A673 (cell line): ENCODE measurements around the gene BBS2. TPM values are rescaled to one million over a fixed set of nuclear protein-coding genes. Genes with fewer than 3 reads are reported as not detected.

Source experiments
- BruUV-seq: library from RNA; stranded (reverse); fragments of 400-500 nt; replicated peaks from 2 replicates; lab custom pipeline; 2021; lab: Mats Ljungman, UMichigan
- CTCF ChIA-PET: fragments of 300-600 bp; sonication (Branson Sonifier 250); formaldehyde crosslinking; loops from one replicate; lab custom pipeline; 2022; ENCODE audit warnings: antibody characterized with exemption; lab: Charles Lee
- POLR2A ChIA-PET: fragments of 300-600 bp; sonication (Branson Sonifier 250); formaldehyde crosslinking; loops from one replicate; lab custom pipeline; 2022; ENCODE audit warnings: antibody characterized with exemption; ENCODE audit not compliant: low non-redundant PET; lab: Charles Lee
- DNase-seq: peaks from one replicate; pipeline ENCODE4 v3.0.0-alpha.2; 2015; ENCODE audit warnings: low spot score
- H3K27ac ChIP-seq: fragments of 200-600 bp; sonication (generic); 2 replicates; pipeline ENCODE4 v1.5.1; 2016; ENCODE audit warnings: mixed run types, low read depth, mild to moderate bottlenecking, mixed read lengths, antibody characterized with exemption, low read length; ENCODE audit not compliant: poor library complexity, severe bottlenecking
- H3K27me3 ChIP-seq: fragments of 200-600 bp; sonication (generic); replicated peaks from 2 replicates; pipeline ENCODE4 v1.6.1; 2017; ENCODE audit warnings: mixed run types, low read depth, mild to moderate bottlenecking, mixed read lengths, antibody characterized with exemption, low read length; ENCODE audit not compliant: insufficient read depth, poor library complexity
- H3K36me3 ChIP-seq: fragments of 200-600 bp; sonication (generic); 2 replicates; pipeline ENCODE4 v1.6.1; 2016; ENCODE audit warnings: mixed run types, mild to moderate bottlenecking, mixed read lengths, antibody characterized with exemption, low read length; ENCODE audit not compliant: insufficient read depth, poor library complexity, severe bottlenecking
- H3K4me1 ChIP-seq: fragments of 200-600 bp; sonication (generic); 2 replicates; pipeline ENCODE4 v1.6.1; 2017; ENCODE audit warnings: mixed run types, mild to moderate bottlenecking, mixed read lengths, antibody characterized with exemption, low read length; ENCODE audit not compliant: insufficient read depth, poor library complexity, severe bottlenecking
- H3K4me3 ChIP-seq: fragments of 200-600 bp; sonication (generic); 2 replicates; pipeline ENCODE4 v1.5.1; 2016; ENCODE audit warnings: low read depth, mixed run types, mild to moderate bottlenecking, mixed read lengths, low read length; ENCODE audit not compliant: poor library complexity, severe bottlenecking
- H3K9me3 ChIP-seq: fragments of 200-600 bp; sonication (generic); 2 replicates; pipeline ENCODE4 v1.6.1; 2016; ENCODE audit warnings: mixed run types, low read depth, mild to moderate bottlenecking, mixed read lengths, antibody characterized with exemption, low read length; ENCODE audit not compliant: poor library complexity, severe bottlenecking
- CTCF ChIP-seq: fragments of 300-800, 200-600 bp; sonication (generic); conservative IDR thresholded peaks from 2 replicates; pipeline ENCODE4 v1.5.1; 2017; ENCODE audit warnings: low read depth, mild to moderate bottlenecking, antibody characterized with exemption, low read length, moderate library complexity, mixed read lengths
- EZH2 ChIP-seq: fragments of 200-600 bp; sonication (generic); IDR thresholded peaks from 2 replicates; pipeline ENCODE4 v1.6.1; 2017; ENCODE audit warnings: borderline replicate concordance, low read depth, mild to moderate bottlenecking, mixed read lengths, antibody characterized with exemption, low read length; ENCODE audit not compliant: poor library complexity, severe bottlenecking
- intact Hi-C: fragments of 100-400 bp; cut with micrococcal nuclease; formaldehyde crosslinking; loops from one replicate; pipeline ENCODE4 v1.10.0; 2022; ENCODE audit not compliant: unreplicated experiment
- total RNA-seq: library from RNA; stranded (reverse); gene quantifications from 2 replicates; pipeline ENCODE4 v1.2.3, GENCODE V29; 2021

BBS2 gene
- total RNA-seq, 1 experiment from 2014 or later = 22.1 TPM

DNA sequence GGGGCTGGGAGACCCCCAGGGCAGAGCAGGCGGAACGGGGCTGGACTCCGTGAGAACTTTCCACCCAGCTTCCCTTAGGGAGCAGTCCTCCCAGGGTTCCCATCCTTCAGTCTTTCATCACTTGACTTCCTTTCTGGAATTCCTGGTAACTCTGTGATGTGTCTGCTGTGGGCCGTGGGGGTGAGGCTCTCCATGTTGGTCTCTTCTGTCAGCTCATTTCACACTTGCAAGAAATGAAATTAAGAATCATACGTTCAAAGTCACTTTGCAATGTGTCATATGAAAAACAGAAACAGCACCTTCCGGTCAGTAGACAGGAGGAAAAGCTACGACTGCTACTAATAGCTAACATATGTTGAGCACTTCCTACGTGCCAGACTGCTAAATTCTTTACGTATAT, 5.4 kb upstream of the BBS2 start:
- no peak for DNase-seq
- BruUV-seq = no TSS peak
- Histone ChIP-seq H3K4me3 (no peak overlapping the region), H3K27ac (no peak overlapping the region), H3K9me3 (no peaks in the 10 kb centered on the region), H3K36me3 (no peaks in the 10 kb centered on the region), H3K27me3 (no peaks in the 10 kb centered on the region), H3K4me1 (peaks cover 3% of the 10 kb centered on the region)
- ChIA-PET CTCF (no interaction called here), POLR2A (no interaction called here)
- TF ChIP-seq CTCF (no peak), EZH2 (no peak)
- intact Hi-C loops = no loop called here

GRCh38 chr16:56520251-56520577, 390 bp upstream of the BBS2 start:
- DNase-seq = no peak
- TF ChIP-seq CTCF (no peak), EZH2 (no peak)
- H3K27me3 ChIP-seq = no peaks in the 10 kb centered on the region
- CTCF ChIA-PET = no interaction called here
- H3K27ac ChIP-seq = peak overlapping the region; percentile 79
- intact Hi-C loops = no loop called here
- no TSS peak for BruUV-seq
- H3K9me3 ChIP-seq = no peaks in the 10 kb centered on the region
- peaks cover 3% of the 10 kb centered on the region for H3K4me1 ChIP-seq
- peak overlapping the region; percentile 91 for H3K4me3 ChIP-seq
- H3K36me3 ChIP-seq = no peaks in the 10 kb centered on the region
- POLR2A ChIA-PET = no interaction called here

DNA sequence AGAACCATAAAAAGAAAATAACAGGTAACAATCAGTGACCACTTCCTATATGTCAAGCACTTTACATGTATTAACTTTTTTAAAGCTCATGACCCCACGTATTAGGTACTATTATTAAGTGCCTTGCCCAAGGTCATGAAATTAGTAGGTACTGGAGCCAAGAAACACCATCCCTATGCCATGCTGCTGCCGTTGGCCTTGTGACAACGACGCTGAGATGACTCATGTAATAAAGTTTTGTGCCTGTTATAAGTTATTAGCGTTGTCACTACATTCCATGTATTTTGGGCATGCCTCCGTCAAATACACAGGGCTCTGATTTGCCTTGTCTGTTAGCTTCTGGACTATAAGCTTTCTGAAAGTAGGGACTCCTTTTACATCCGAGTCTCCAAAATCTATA, 1.4 kb downstream of the BBS2 start:
- no peak overlapping the region for H3K27ac ChIP-seq
- ChIA-PET POLR2A (interaction anchor here (0.6 kb wide), 1 partner anchor 203 kb away, joined by 4 read pairs; no protein-coding TSS in a partner anchor), CTCF (no interaction called here)
- H3K4me1 ChIP-seq = peaks cover 3% of the 10 kb centered on the region
- TF ChIP-seq EZH2 (no peak), CTCF (no peak)
- BruUV-seq = no TSS peak
- H3K4me3 ChIP-seq = no peak overlapping the region
- H3K9me3 ChIP-seq = no peaks in the 10 kb centered on the region
- H3K36me3 ChIP-seq = no peaks in the 10 kb centered on the region
- H3K27me3 ChIP-seq = no peaks in the 10 kb centered on the region
- DNase-seq = peak; percentile 37
- intact Hi-C loops = no loop called here
